Sigmoid colon (tissue), 7 donors: ENCODE results near the gene CD300A. TPM values are rescaled to one million over a fixed set of nuclear protein-coding genes. Genes with fewer than 3 reads are reported as not detected.

Experiments used
- DNase-seq: peaks from one replicate; pipeline ENCODE4 v3.0.0-alpha.2; 2019
- H3K27ac ChIP-seq, 4 donors: fragments of 200-600 bp; sonication (generic); one replicate each; pipeline ENCODE4 v1.5.1; 2016 to 2019; ENCODE audit warnings: mild to moderate bottlenecking in 1 of 4
- H3K27me3 ChIP-seq, 3 donors: fragments of 200-600 bp; sonication (generic); one replicate each; pipeline ENCODE4 v1.5.1; 2019; ENCODE audit warnings: mild to moderate bottlenecking in 1 of 3
- H3K36me3 ChIP-seq, 4 donors: fragments of 200-600 bp; sonication (generic); one replicate each; pipeline ENCODE4 v1.5.1; 2016 to 2019
- H3K4me1 ChIP-seq, 4 donors: fragments of 200-600 bp; sonication (generic); one replicate each; pipeline ENCODE4 v1.5.1; 2017 to 2019
- H3K4me3 ChIP-seq, 4 donors: fragments of 200-600 bp; sonication (generic); one replicate each; pipeline ENCODE4 v1.5.1; 2017 to 2019; ENCODE audit warnings: mild to moderate bottlenecking in 2 of 4, moderate library complexity in 1 of 4
- H3K9me3 ChIP-seq, 4 donors: fragments of 200-600 bp in 3 of 4; sonication (generic) in 3 of 4; one replicate each; pipeline versions ENCODE4 v1.5.1 to v1.6.1; 2013 to 2019
- EP300 ChIP-seq, 4 donors: sonication (generic); formaldehyde crosslinking; IDR thresholded peaks; one replicate each; pipeline ENCODE4 v1.6.1; 2017; ENCODE audit warnings: antibody characterized with exemption in 4 of 4
- POLR2A ChIP-seq, 2 donors: fragments of 450-650 bp; IDR thresholded peaks; one replicate each; pipeline ENCODE4 v1.6.1; 2016; ENCODE audit warnings: antibody characterized with exemption in 2 of 2, mild to moderate bottlenecking in 2 of 2, moderate library complexity in 2 of 2
- POLR2AphosphoS5 ChIP-seq, 4 donors: sonication (generic); formaldehyde crosslinking; IDR thresholded peaks; one replicate each; pipeline ENCODE4 v1.6.1; 2017; ENCODE audit warnings: antibody characterized with exemption in 4 of 4
- WGBS, 2 donors: extraction: QIAGEN DNeasy Blood & Tissue Kit; methylation state at CpG; one replicate each; pipeline ENCODE4 v1.1.7; 2013; 5-methylcytosine and 5-hydroxymethylcytosine counted together
- intact Hi-C: fragments of 100-400 bp; cut with DNase I; formaldehyde crosslinking; loops from one replicate; pipeline ENCODE4 v1.15.1; 2023
- polyA plus RNA-seq, 3 donors: library from polyadenylated mRNA; stranded (reverse); fragments of 200-250 nt; gene quantifications; one replicate each; pipeline ENCODE4 v1.2.3, GENCODE V29; 2013
- total RNA-seq, 4 donors: library from RNA; depleted of rRNA; stranded (reverse); fragments of >200 nt; gene quantifications; one replicate each; pipeline ENCODE4 v1.1.0, GENCODE V29; 2016
- TF ChIP-seq, protein P1 (sequence below), 4 experiments: fragments of 450-650 bp in 3 of 4; fragments of 200-600 bp in 1 of 4; IDR thresholded peaks; one replicate each; pipeline ENCODE4 v1.5.1; 2016 to 2019; ENCODE audit warnings: antibody characterized with exemption in 4 of 4, mild to moderate bottlenecking in 3 of 4, moderate library complexity in 2 of 4
- donor health status: healthy with polysubstance abuse.
- donor health status: Bipolar disorder and iron deficiency.
- donor health status: healthy.

CD300A gene
- total and polyA plus RNA-seq, 7 donors, result 2.9 to 33.5 (median 4.8) TPM

- TF ChIP-seq EP300 (IDR thresholded peaks at IDR 0.05), result no peak
- peaks cover 0 to 9% (median 3%) of the 10 kb centered on the region in 4 donors for H3K9me3 ChIP-seq
- intact Hi-C loops, result no loop called here
- no peaks in the 10 kb centered on the region for H3K36me3 ChIP-seq
- DNase-seq, result no peak
- peaks cover 4 to 65% (median 26%) of the 10 kb centered on the region in 3 donors for H3K27me3 ChIP-seq
- H3K4me3 ChIP-seq, result no peak overlapping the region
- WGBS, 2 donors, result 85 to 91% methylated on average over 3 of the region's 3 CpGs
- H3K4me1 ChIP-seq, result peaks cover 0 to 5% (median 0%) of the 10 kb centered on the region in 4 donors
- no peak overlapping the region for H3K27ac ChIP-seq
These were observed 4.9 kb downstream of the CD300A start for GRCh38 chr17:74471341-74471740.

DNA sequence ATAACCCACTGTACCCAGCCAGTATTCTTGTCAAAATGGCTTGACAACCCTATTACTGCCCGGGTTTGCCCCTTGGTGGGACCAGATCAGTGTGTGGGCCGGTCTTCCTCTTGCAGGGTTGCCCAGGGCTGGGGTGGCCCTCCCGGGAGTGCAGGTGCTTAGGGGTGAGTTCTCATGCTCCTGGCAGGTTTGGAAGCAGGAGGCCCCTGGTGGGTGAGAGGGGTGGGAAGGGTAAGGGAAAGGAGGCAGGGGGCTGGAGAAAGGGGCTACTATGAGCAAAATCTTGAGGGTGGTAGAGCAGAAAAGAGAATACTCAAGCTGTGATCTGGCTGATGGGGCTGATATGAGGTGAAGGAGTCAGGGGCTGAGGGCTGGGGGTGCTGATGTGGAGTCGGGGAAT, 6.5 kb downstream of the CD300A start:
- H3K27ac ChIP-seq, result no peak overlapping the region
- H3K4me3 ChIP-seq, result no peak overlapping the region
- H3K36me3 ChIP-seq, result no peaks in the 10 kb centered on the region
- no peaks in the 10 kb centered on the region for H3K4me1 ChIP-seq
- no peak for TF ChIP-seq POLR2A (IDR thresholded peaks at IDR 0.05)
- no peak for TF ChIP-seq EP300 (IDR thresholded peaks at IDR 0.05)
- TF ChIP-seq, protein P1, sequence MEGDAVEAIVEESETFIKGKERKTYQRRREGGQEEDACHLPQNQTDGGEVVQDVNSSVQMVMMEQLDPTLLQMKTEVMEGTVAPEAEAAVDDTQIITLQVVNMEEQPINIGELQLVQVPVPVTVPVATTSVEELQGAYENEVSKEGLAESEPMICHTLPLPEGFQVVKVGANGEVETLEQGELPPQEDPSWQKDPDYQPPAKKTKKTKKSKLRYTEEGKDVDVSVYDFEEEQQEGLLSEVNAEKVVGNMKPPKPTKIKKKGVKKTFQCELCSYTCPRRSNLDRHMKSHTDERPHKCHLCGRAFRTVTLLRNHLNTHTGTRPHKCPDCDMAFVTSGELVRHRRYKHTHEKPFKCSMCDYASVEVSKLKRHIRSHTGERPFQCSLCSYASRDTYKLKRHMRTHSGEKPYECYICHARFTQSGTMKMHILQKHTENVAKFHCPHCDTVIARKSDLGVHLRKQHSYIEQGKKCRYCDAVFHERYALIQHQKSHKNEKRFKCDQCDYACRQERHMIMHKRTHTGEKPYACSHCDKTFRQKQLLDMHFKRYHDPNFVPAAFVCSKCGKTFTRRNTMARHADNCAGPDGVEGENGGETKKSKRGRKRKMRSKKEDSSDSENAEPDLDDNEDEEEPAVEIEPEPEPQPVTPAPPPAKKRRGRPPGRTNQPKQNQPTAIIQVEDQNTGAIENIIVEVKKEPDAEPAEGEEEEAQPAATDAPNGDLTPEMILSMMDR (IDR thresholded peaks at IDR 0.05), result no peak
- TF ChIP-seq POLR2AphosphoS5 (IDR thresholded peaks at IDR 0.05), result no peak
- H3K9me3 ChIP-seq, result peaks cover 0 to 9% (median 3%) of the 10 kb centered on the region in 4 donors
- no peak for DNase-seq
- H3K27me3 ChIP-seq, result peaks cover 4 to 59% (median 11%) of the 10 kb centered on the region in 3 donors
- intact Hi-C loops, result no loop called here
- 85 to 92% methylated on average over 4 of the region's 4 CpGs for WGBS, 2 donors

- intact Hi-C loops, result no loop called here
- no peak for DNase-seq
These were observed 6.9 kb downstream of the CD300A start for GRCh38 chr17:74473294-74473693.

DNA sequence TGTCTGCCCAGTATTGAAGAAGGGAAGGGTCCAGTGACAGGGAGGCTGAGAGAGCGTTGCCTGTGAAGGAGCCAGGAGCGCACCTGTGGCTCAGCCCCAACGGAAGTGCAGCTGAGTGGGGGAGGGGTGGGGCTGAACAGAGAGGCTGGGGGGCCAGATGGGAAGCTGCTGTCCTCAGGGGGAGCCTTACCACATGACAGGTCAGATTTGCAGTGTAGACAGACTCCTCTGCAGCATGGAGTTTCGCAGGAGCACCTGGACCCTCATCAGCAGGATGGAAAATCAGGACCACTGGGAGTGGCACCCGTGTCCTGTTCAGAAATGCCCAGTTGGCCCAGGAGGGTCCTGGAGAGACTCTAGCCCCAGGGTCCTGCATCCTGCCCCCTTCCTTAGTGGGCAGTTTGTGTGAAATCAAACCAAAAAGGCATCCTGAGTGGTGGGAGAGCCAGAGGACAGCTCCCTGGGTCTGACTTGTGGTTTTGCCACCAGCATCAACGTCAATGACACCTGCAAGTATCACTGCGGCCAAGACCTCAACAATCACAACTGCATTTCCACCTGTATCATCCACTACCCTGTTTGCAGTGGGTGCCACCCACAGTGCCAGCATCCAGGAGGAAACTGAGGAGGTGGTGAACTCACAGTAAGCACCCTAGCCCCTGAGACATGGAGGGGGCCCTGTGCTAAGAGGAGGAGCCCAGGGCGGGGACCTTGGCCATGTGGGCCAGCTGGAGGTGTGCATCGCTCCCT, 7.8 kb downstream of the CD300A start:
- Histone ChIP-seq H3K27me3 (peaks cover 0 to 47% (median 3%) of the 10 kb centered on the region in 3 donors), H3K4me1 (no peaks in the 10 kb centered on the region), H3K9me3 (peaks cover 0 to 9% (median 3%) of the 10 kb centered on the region in 4 donors), H3K4me3 (no peak overlapping the region), H3K36me3 (no peaks in the 10 kb centered on the region), H3K27ac (no peak overlapping the region)
- no peak for DNase-seq
- 63 to 71% methylated on average over 9 of the region's 9 CpGs for WGBS, 2 donors
- TF ChIP-seq EP300 (IDR thresholded peaks at IDR 0.05) (no peak), POLR2A (IDR thresholded peaks at IDR 0.05) (no peak), POLR2AphosphoS5 (IDR thresholded peaks at IDR 0.05) (no peak)
- TF ChIP-seq, protein P1 (IDR thresholded peaks at IDR 0.05), result no peak
- intact Hi-C loops, result no loop called here

More at GRCh38 chr17:74473294-74473693, 6.9 kb downstream of the CD300A start:
- no peaks in the 10 kb centered on the region for H3K4me1 ChIP-seq
- H3K9me3 ChIP-seq, result peaks cover 0 to 9% (median 3%) of the 10 kb centered on the region in 4 donors
- WGBS, 2 donors, result 85 to 91% methylated on average over 8 of the region's 8 CpGs
- TF ChIP-seq, protein P1 (IDR thresholded peaks at IDR 0.05), result no peak
- TF ChIP-seq POLR2AphosphoS5 (IDR thresholded peaks at IDR 0.05) (no peak), EP300 (IDR thresholded peaks at IDR 0.05) (no peak), POLR2A (IDR thresholded peaks at IDR 0.05) (no peak)
- no peak overlapping the region for H3K4me3 ChIP-seq
- H3K27me3 ChIP-seq, result peaks cover 4 to 55% (median 7%) of the 10 kb centered on the region in 3 donors
- H3K36me3 ChIP-seq, result no peaks in the 10 kb centered on the region
- no peak overlapping the region for H3K27ac ChIP-seq

DNA sequence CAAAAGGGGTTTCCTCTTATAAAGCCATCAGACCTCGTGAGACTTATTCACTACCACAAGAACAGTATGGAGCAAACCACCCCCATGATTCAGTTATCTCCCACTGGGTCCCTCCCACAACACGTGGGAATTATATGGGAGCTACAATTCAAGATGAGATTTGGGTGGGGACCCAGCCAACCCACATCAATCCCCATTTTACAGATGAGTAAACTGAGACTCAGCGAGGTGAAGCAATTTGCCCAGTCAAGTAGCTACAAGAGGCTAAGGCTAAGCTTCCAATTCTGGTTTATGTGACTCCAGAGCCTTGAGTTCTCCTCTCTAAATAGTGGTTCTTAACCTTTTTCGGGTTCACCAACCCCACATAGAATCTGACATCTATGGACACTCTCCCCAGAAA, 8.8 kb downstream of the CD300A start:
- intact Hi-C loops, result no loop called here
- 85 to 94% methylated on average over 4 of the region's 4 CpGs for WGBS, 2 donors
- Histone ChIP-seq H3K9me3 (peaks cover 0 to 9% (median 3%) of the 10 kb centered on the region in 4 donors), H3K36me3 (no peaks in the 10 kb centered on the region), H3K27ac (no peak overlapping the region), H3K27me3 (peaks cover 0 to 47% (median 3%) of the 10 kb centered on the region in 3 donors), H3K4me1 (no peaks in the 10 kb centered on the region), H3K4me3 (no peak overlapping the region)
- TF ChIP-seq EP300 (IDR thresholded peaks at IDR 0.05) (no peak), POLR2A (IDR thresholded peaks at IDR 0.05) (no peak), POLR2AphosphoS5 (IDR thresholded peaks at IDR 0.05) (no peak)
- TF ChIP-seq, protein P1 (IDR thresholded peaks at IDR 0.05), result no peak
- DNase-seq, result no peak
